GM12878 (cell line): ENCODE data around the gene KIF23. TPM values are rescaled to one million over a fixed set of nuclear protein-coding genes. Genes with fewer than 3 reads are reported as not detected.
"Not testable (repeated sequence)": the region's sequence is repeated elsewhere in the genome, so short reads cannot be mapped to it uniquely, and the experiment has no call there.

Experiments
- ATAC-seq: fragments of 200-7000 bp; cut with Tn5 transposase; 3 replicates; pipeline ENCODE4 v1.9.1; 2020; ENCODE audit warnings: mild to moderate bottlenecking, moderate library complexity
- BruUV-seq: library from RNA; stranded (reverse); fragments of 400-500 nt; replicated peaks from 2 replicates; lab custom pipeline; 2021; lab: Mats Ljungman, UMichigan
- CTCF ChIA-PET: fragments of 300-600 bp; sonication (Branson Sonifier 250); formaldehyde crosslinking; extraction: SDS; loops from one replicate; lab custom pipeline; 2021; ENCODE audit warnings: inconsistent platforms; lab: Yijun Ruan, JAX
- POLR2A ChIA-PET: fragments of 350-600 bp; formaldehyde crosslinking; extraction: SDS; loops from one replicate; lab custom pipeline; 2021; ENCODE audit warnings: inconsistent platforms; lab: Charles Lee
- RAD21 ChIA-PET: fragments of 300-600 bp; sonication (Branson Sonifier 250); formaldehyde crosslinking; loops from one replicate; lab custom pipeline; 2023; ENCODE audit warnings: antibody characterized with exemption; ENCODE audit not compliant: unreplicated experiment; lab: Charles Lee
- SMC1A ChIA-PET: fragments of 300-600 bp; sonication (Branson Sonifier 250); formaldehyde crosslinking; loops from one replicate; lab custom pipeline; 2023; ENCODE audit not compliant: unreplicated experiment, uncharacterized antibody; lab: Charles Lee
- DNase-seq: peaks from one replicate; pipeline ENCODE4 v3.0.0-alpha.2; 2011; ENCODE audit warnings: low read depth, low spot score
- FAIRE-seq: peaks from 3 replicates; lab custom pipeline; 2011; peaks lifted over from hg19 to GRCh38; lab: Jason Lieb, UNC
- H2AFZ ChIP-seq: 2 replicates; pipeline ENCODE4 v1.6.0; 2011; ENCODE audit warnings: low read depth, low read length, control low read depth; ENCODE audit not compliant: control insufficient read depth
- H3K27ac ChIP-seq: 2 replicates; pipeline ENCODE4 v1.5.1; 2011; ENCODE audit warnings: control low read depth; ENCODE audit not compliant: control insufficient read depth, insufficient read depth
- H3K27me3 ChIP-seq, 2 experiments: replicated peaks in 1 of 2; 2 replicates each; pipeline versions ENCODE4 v1.6.0 to v1.6.1; 2011; ENCODE audit warnings: low read length in 1 of 2; ENCODE audit not compliant: control insufficient read depth in 2 of 2, insufficient read depth in 2 of 2
- H3K36me3 ChIP-seq, 2 experiments: 2 replicates each; pipeline ENCODE4 v1.5.1; 2011; ENCODE audit warnings: low read length in 1 of 2; ENCODE audit not compliant: control insufficient read depth in 2 of 2, insufficient read depth in 2 of 2
- H3K4me1 ChIP-seq: 2 replicates; pipeline ENCODE4 v1.6.1; 2011; ENCODE audit warnings: mild to moderate bottlenecking, low read length, moderate library complexity, mixed read lengths; ENCODE audit not compliant: control insufficient read depth, insufficient read depth
- H3K4me2 ChIP-seq: 2 replicates; pipeline ENCODE4 v1.6.0; 2011; ENCODE audit warnings: control low read depth; ENCODE audit not compliant: control insufficient read depth, insufficient read depth
- H3K4me3 ChIP-seq: fragments of 200-600 bp; sonication (generic); 2 replicates; pipeline ENCODE4 v1.5.1; 2016
- H3K79me2 ChIP-seq: 2 replicates; pipeline ENCODE4 v1.6.0; 2011; ENCODE audit warnings: low read length; ENCODE audit not compliant: control insufficient read depth, insufficient read depth
- H3K9ac ChIP-seq: 2 replicates; pipeline ENCODE4 v1.8.0; 2011; ENCODE audit warnings: low read length, control low read depth, mixed read lengths; ENCODE audit not compliant: control insufficient read depth, insufficient read depth
- H3K9me3 ChIP-seq: replicated peaks from 3 replicates; pipeline ENCODE4 v1.5.1; 2011; ENCODE audit warnings: mild to moderate bottlenecking, low read length; ENCODE audit not compliant: control insufficient read depth, insufficient read depth
- H4K20me1 ChIP-seq: 2 replicates; pipeline ENCODE4 v1.6.0; 2011; ENCODE audit not compliant: control insufficient read depth, insufficient read depth
- ASH2L ChIP-seq: fragments of 300-600, 200-600 bp; sonication (generic); IDR thresholded peaks from 2 replicates; pipeline ENCODE4 v1.6.1; 2017; ENCODE audit warnings: low read depth, mild to moderate bottlenecking, borderline replicate concordance
- CHD4 ChIP-seq: fragments of 200-600 bp; sonication (generic); IDR thresholded peaks from 2 replicates; pipeline ENCODE4 v1.6.1; 2016; ENCODE audit warnings: mild to moderate bottlenecking
- ELK1 ChIP-seq: IDR thresholded peaks from 2 replicates; pipeline ENCODE4 v1.6.1; 2012; ENCODE audit warnings: low read depth, low read length, improper control_type of control experiment
- IKZF2 ChIP-seq, 2 experiments: fragments of 450-650 bp; IDR thresholded peaks; 2 replicates each; pipeline ENCODE4 v1.6.1; 2017; ENCODE audit warnings: mild to moderate bottlenecking in 2 of 2, moderate library complexity in 2 of 2
- NR2F1 ChIP-seq: fragments of 450-650 bp; conservative IDR thresholded peaks from 2 replicates; pipeline ENCODE4 v1.6.1; 2017; ENCODE audit warnings: mild to moderate bottlenecking
- PBX3 ChIP-seq: IDR thresholded peaks from 2 replicates; pipeline ENCODE4 v1.6.1; 2011; ENCODE audit warnings: mild to moderate bottlenecking, low read depth, low read length, moderate library complexity; ENCODE audit not compliant: insufficient replicate concordance
- RCOR1 ChIP-seq: conservative IDR thresholded peaks from 2 replicates; pipeline ENCODE4 v1.6.1; 2012; ENCODE audit warnings: low read depth, low read length, improper control_type of control experiment
- RELA ChIP-seq: fragments of 450-650 bp; IDR thresholded peaks from 2 replicates; pipeline ENCODE4 v1.8.0; 2014; ENCODE audit warnings: borderline replicate concordance; ENCODE audit not compliant: partially characterized antibody
- SKIL ChIP-seq: fragments of 450-650 bp; IDR thresholded peaks from 2 replicates; pipeline ENCODE4 v1.6.1; 2017; ENCODE audit warnings: mild to moderate bottlenecking, low read depth, inconsistent platforms; ENCODE audit not compliant: poor library complexity, severe bottlenecking
- WGBS: methylation state at CpG from one replicate; pipeline ENCODE4 v1.1.6; 2016; ENCODE audit warnings: low lambda C conversion rate; ENCODE audit not compliant: insufficient replicate concordance, insufficient coverage; ENCODE audit errors: missing lambda C conversion rate; 5-methylcytosine and 5-hydroxymethylcytosine counted together
- in situ Hi-C: fragments of 300-500 bp; cut with MboI; formaldehyde crosslinking; loops from 9 replicates; pipeline ENCODE4 v1.14.3; 2018; ENCODE audit warnings: mixed read lengths
- intact Hi-C: fragments of 100-400 bp; cut with micrococcal nuclease; formaldehyde crosslinking; loops from one replicate; pipeline ENCODE4 v1.14.2; 2022; ENCODE audit not compliant: unreplicated experiment
- polyA plus RNA-seq, 11 experiments: library from polyadenylated mRNA; depleted of rRNA in 4 of 11; unstranded in 6 of 11; stranded (reverse) in 5 of 11; fragments of >200 nt; fragmentation: Nextera tagmentation in 4 of 11; fragmentation: Illumina TruSeq in 1 of 11; extraction: Ambion mirVana in 4 of 11; extraction: Trizol in 1 of 11; gene quantifications; 1 replicate in 1 of 11; 2 replicates in 10 of 11; pipeline versions ENCODE4 v1.2.1 to v1.2.3, GENCODE V29; 2011 to 2016; ENCODE audit warnings: inconsistent platforms in 2 of 11, missing spikeins in 2 of 11, low read depth in 1 of 11
- total RNA-seq, 4 experiments: library from RNA; depleted of rRNA in 3 of 4; stranded (reverse); fragments of >200 nt in 3 of 4; fragmentation: Illumina TruSeq in 1 of 4; extraction: Trizol in 1 of 4; gene quantifications; 2 replicates each; pipeline versions ENCODE4 v1.2.1 to v1.2.3, GENCODE V29; 2013 to 2021

Gene KIF23
- total and polyA plus RNA-seq, 10 of the 15 experiments (the other 5 are each of a cell fraction or from before 2014, with no cell fraction given): 28.0 to 62.5 (median 46.6) TPM

- H3K9ac ChIP-seq: no peak overlapping the region
- ChIA-PET CTCF (no interaction called here), SMC1A (no interaction called here), POLR2A (no interaction called here), RAD21 (no interaction called here)
- TF ChIP-seq IKZF2 (IDR thresholded peaks at IDR 0.05) (no peak), NR2F1 (no peak), ELK1 (no peak), RELA (no peak), PBX3 (no peak), SKIL (no peak), ASH2L (no peak), RCOR1 (no peak), CHD4 (no peak)
- H3K36me3 ChIP-seq: no peaks in the 10 kb centered on the region
- 51% methylated on average over 10 of the region's 10 CpGs for WGBS
- H3K27ac ChIP-seq: no peak overlapping the region
- intact Hi-C loops: no loop called here
- H3K4me1 ChIP-seq: no peaks in the 10 kb centered on the region
- no peak for DNase-seq
- no peaks in the 10 kb centered on the region for H3K79me2 ChIP-seq
- no peak overlapping the region for H3K4me3 ChIP-seq
- no peaks in the 10 kb centered on the region for H4K20me1 ChIP-seq
- H3K4me2 ChIP-seq: no peak overlapping the region
- H3K27me3 ChIP-seq: peaks cover 0 to 1% of the 10 kb centered on the region in 2 experiments; a peak in 2 of 4 replicates
- no peak overlapping the region for H2AFZ ChIP-seq
- ATAC-seq: no peak
- BruUV-seq: no TSS peak
- no peak for FAIRE-seq
- in situ Hi-C loops: no loop called here
- no peaks in the 10 kb centered on the region for H3K9me3 ChIP-seq
Measured at GRCh38 chr15:69380726-69381105, 33.4 kb upstream of the KIF23 start.

- H4K20me1 ChIP-seq, H3K79me2 ChIP-seq, POLR2A ChIA-PET, H3K9me3 ChIP-seq, BruUV-seq, FAIRE-seq, H3K27me3 ChIP-seq, SMC1A ChIA-PET, RAD21 ChIA-PET, H3K4me3 ChIP-seq, H3K9ac ChIP-seq, H2AFZ ChIP-seq, H3K4me1 ChIP-seq, DNase-seq, H3K4me2 ChIP-seq, H3K27ac ChIP-seq, ATAC-seq, H3K36me3 ChIP-seq, intact Hi-C loops, in situ Hi-C loops: not testable (repeated sequence)
- 41% methylated on average over 10 of the region's 10 CpGs for WGBS
- CTCF ChIA-PET: interaction anchor here (1.4 kb wide), 1 partner anchor 13 kb away, joined by 7 read pairs; no protein-coding TSS in a partner anchor
Measured at GRCh38 chr15:69382176-69382575, 32.0 kb upstream of the KIF23 start.
